HG03575 (cell line): ENCODE measurements around the gene HAUS3.

ENCODE experiments used
- ATAC-seq: cut with Tn5 transposase; IDR thresholded peaks from one replicate; pipeline ENCODE4 v1.9.1; 2021; ENCODE audit not compliant: unreplicated experiment, insufficient number of reproducible peaks, low FRiP score; ENCODE audit errors: extremely low read depth

The HAUS3 gene

GRCh38 chr4:2241410-2242353 is at the start of gene HAUS3, which contains the start of gene POLN:
TSS of gene HAUS3 (minus strand) at chr4:2242121. CDS start at chr4:2240946, 1,175 bp downstream.
TSS of gene POLN (minus strand) at chr4:2242121. CDS start at chr4:2229231, 12,890 bp downstream.
- ATAC-seq = no peak

- no peak for ATAC-seq
Measured at GRCh38 chr4:2290974-2291704, 49.2 kb upstream of the HAUS3 start.

GRCh38 chr4:2290488-2290887 is 48.6 kb upstream of the HAUS3 start:
- no peak for ATAC-seq

GRCh38 chr4:2289955-2290333 is 48.0 kb upstream of the HAUS3 start:
- ATAC-seq = no peak

- no peak for ATAC-seq
Measured at GRCh38 chr4:2289311-2289954, 47.5 kb upstream of the HAUS3 start.

- no peak for ATAC-seq
Measured at GRCh38 chr4:2288051-2288541, 46.2 kb upstream of the HAUS3 start.

GRCh38 chr4:2287594-2287915 is 45.6 kb upstream of the HAUS3 start:
- no peak for ATAC-seq

- no peak for ATAC-seq
Measured at GRCh38 chr4:2286904-2287593, 45.1 kb upstream of the HAUS3 start.

- no peak for ATAC-seq
Measured at GRCh38 chr4:2285613-2286381, 43.9 kb upstream of the HAUS3 start.

GRCh38 chr4:2284934-2285612 is 43.2 kb upstream of the HAUS3 start:
- ATAC-seq = no peak

GRCh38 chr4:2284161-2284933 is 42.4 kb upstream of the HAUS3 start:
- no peak for ATAC-seq

GRCh38 chr4:2283199-2283711 is 41.3 kb upstream of the HAUS3 start:
- ATAC-seq = no peak

GRCh38 chr4:2281575-2282343 is 39.8 kb upstream of the HAUS3 start:
- no peak for ATAC-seq

GRCh38 chr4:2280531-2281300 is 38.8 kb upstream of the HAUS3 start:
- no peak for ATAC-seq

GRCh38 chr4:2277956-2278355 is 36.0 kb upstream of the HAUS3 start:
- ATAC-seq = no peak
